Kidney capillary endothelial cell (primary cell): ENCODE measurements around the gene GGTLC2.
"Not testable (repeated sequence)": the region's sequence is repeated elsewhere in the genome, so short reads cannot be mapped to it uniquely, and the experiment has no call there.

Experiments used
- DNase-seq: peaks from one replicate; pipeline ENCODE4 v3.0.0-alpha.2; 2018; ENCODE audit warnings: low spot score

The GGTLC2 gene

GRCh38 chr22:22644314-22644713 is at the start of gene GGTLC2:
GGTLC2 (plus strand) TSS chr22:22644614; CDS start chr22:22646346, 1,732 bp downstream.
- DNase-seq: not testable (repeated sequence)

GRCh38 chr22:22595001-22595835 is 49.2 kb upstream of the GGTLC2 start:
- no peak for DNase-seq

- no peak for DNase-seq
These were observed 46.3 kb upstream of the GGTLC2 start for GRCh38 chr22:22598144-22598543.

- no peak for DNase-seq
These were observed 45.2 kb upstream of the GGTLC2 start for GRCh38 chr22:22599248-22599647.

GRCh38 chr22:22600531-22601261 is 43.7 kb upstream of the GGTLC2 start:
- DNase-seq: no peak

GRCh38 chr22:22603470-22603947 is 40.9 kb upstream of the GGTLC2 start:
- DNase-seq: no peak

- no peak for DNase-seq
These were observed 39.9 kb upstream of the GGTLC2 start for GRCh38 chr22:22604326-22605073.

- no peak for DNase-seq
These were observed 39.4 kb upstream of the GGTLC2 start for GRCh38 chr22:22605074-22605404.

GRCh38 chr22:22608022-22608421 is 36.4 kb upstream of the GGTLC2 start:
- DNase-seq: not testable (repeated sequence)

- DNase-seq: no peak
These were observed 35.1 kb upstream of the GGTLC2 start for GRCh38 chr22:22609291-22609690.

GRCh38 chr22:22612516-22612915 is 31.9 kb upstream of the GGTLC2 start:
- no peak for DNase-seq

GRCh38 chr22:22614065-22614464 is 30.3 kb upstream of the GGTLC2 start:
- DNase-seq: no peak

- DNase-seq: no peak
These were observed 27.8 kb upstream of the GGTLC2 start for GRCh38 chr22:22616636-22617035.

GRCh38 chr22:22618448-22618847 is 26.0 kb upstream of the GGTLC2 start:
- no peak for DNase-seq

GRCh38 chr22:22618923-22619322 is 25.5 kb upstream of the GGTLC2 start:
- no peak for DNase-seq

- no peak for DNase-seq
These were observed 24.5 kb upstream of the GGTLC2 start for GRCh38 chr22:22619765-22620414.

GRCh38 chr22:22628546-22629495 is 15.6 kb upstream of the GGTLC2 start:
- DNase-seq: not testable (repeated sequence)

GRCh38 chr22:22631223-22631652 is 13.2 kb upstream of the GGTLC2 start:
- DNase-seq: peak; percentile 27

GRCh38 chr22:22632226-22632625 is 12.2 kb upstream of the GGTLC2 start:
- DNase-seq: not testable (repeated sequence)

GRCh38 chr22:22633533-22633932 is 10.9 kb upstream of the GGTLC2 start:
- DNase-seq: not testable (repeated sequence)

- DNase-seq: not testable (repeated sequence)
These were observed 8.2 kb upstream of the GGTLC2 start for GRCh38 chr22:22636260-22636659.
